Measurements from ENCODE around the gene PRDM2.

- no peak for TF ChIP-seq ZBTB7A (CRISPR knock-in tag; IDR thresholded peaks at IDR 0.05)
- no peak for TF ChIP-seq ZFP1 (CRISPR knock-in tag; IDR thresholded peaks at IDR 0.05)
- no peak for TF ChIP-seq HNF4A (CRISPR knock-in tag; IDR thresholded peaks at IDR 0.05)
- TF ChIP-seq ELF3 (CRISPR knock-in tag; IDR thresholded peaks at IDR 0.05): no peak
- no peak for TF ChIP-seq FOXA1 (IDR thresholded peaks at IDR 0.05)
- TF ChIP-seq FOXA1 (CRISPR knock-in tag; IDR thresholded peaks at IDR 0.05): no peak
- TF ChIP-seq RARA (CRISPR knock-in tag; IDR thresholded peaks at IDR 0.05): no peak
- no peak for TF ChIP-seq TFE3 (CRISPR knock-in tag; IDR thresholded peaks at IDR 0.05)
Measured at GRCh38 chr1:13830616-13831280, 130.8 kb downstream of the PRDM2 start.

Data from HepG2 (cell line).